HEK293 (cell line): ENCODE data around the gene NR3C2.

Experiments
- GLI2 ChIP-seq: fragments of 450-650 bp; formaldehyde crosslinking; IDR thresholded peaks from 2 replicates; pipeline ENCODE4; 2017; ENCODE audit warnings: missing biosample characterization, missing genetic modification characterization, low read depth, borderline replicate concordance
- TF ChIP-seq, protein P1 (sequence below): fragments of 450-650 bp; formaldehyde crosslinking; IDR thresholded peaks from 2 replicates; pipeline ENCODE4 v1.5.1; 2017; ENCODE audit warnings: missing biosample characterization, missing genetic modification characterization
- TF ChIP-seq, protein P2 (sequence below): fragments of 450-650 bp; formaldehyde crosslinking; IDR thresholded peaks from 2 replicates; pipeline ENCODE4 v1.5.1; 2016; ENCODE audit warnings: missing biosample characterization, missing genetic modification characterization

DNA sequence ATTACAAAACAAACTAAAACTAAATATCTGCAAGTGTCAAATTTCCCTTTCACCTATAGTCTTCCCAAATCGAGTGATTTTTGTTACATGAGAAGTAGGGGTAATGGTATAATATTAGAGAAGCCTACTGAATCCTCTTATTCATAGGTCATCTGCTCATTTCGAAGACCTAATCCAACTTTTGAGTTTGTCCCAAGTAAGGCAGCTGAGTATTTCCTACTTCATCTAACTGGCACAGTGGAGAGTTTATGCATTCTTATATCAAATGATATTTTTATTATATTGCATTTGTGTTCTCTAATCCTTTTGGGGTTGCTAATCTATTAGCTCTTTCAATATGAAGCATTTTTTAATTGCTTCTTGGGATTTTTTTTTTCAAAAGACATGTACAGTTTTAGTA, 7.7 kb upstream of the NR3C2 start:
- TF ChIP-seq, protein P1, sequence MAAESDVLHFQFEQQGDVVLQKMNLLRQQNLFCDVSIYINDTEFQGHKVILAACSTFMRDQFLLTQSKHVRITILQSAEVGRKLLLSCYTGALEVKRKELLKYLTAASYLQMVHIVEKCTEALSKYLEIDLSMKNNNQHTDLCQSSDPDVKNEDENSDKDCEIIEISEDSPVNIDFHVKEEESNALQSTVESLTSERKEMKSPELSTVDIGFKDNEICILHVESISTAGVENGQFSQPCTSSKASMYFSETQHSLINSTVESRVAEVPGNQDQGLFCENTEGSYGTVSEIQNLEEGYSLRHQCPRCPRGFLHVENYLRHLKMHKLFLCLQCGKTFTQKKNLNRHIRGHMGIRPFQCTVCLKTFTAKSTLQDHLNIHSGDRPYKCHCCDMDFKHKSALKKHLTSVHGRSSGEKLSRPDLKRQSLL (tag by site-specific recombination) = no peak
- no peak for TF ChIP-seq GLI2 (tag by site-specific recombination)
- TF ChIP-seq, protein P2, sequence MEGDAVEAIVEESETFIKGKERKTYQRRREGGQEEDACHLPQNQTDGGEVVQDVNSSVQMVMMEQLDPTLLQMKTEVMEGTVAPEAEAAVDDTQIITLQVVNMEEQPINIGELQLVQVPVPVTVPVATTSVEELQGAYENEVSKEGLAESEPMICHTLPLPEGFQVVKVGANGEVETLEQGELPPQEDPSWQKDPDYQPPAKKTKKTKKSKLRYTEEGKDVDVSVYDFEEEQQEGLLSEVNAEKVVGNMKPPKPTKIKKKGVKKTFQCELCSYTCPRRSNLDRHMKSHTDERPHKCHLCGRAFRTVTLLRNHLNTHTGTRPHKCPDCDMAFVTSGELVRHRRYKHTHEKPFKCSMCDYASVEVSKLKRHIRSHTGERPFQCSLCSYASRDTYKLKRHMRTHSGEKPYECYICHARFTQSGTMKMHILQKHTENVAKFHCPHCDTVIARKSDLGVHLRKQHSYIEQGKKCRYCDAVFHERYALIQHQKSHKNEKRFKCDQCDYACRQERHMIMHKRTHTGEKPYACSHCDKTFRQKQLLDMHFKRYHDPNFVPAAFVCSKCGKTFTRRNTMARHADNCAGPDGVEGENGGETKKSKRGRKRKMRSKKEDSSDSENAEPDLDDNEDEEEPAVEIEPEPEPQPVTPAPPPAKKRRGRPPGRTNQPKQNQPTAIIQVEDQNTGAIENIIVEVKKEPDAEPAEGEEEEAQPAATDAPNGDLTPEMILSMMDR = no peak
